Astrocyte (in vitro differentiated cells and primary cell): Measurements from ENCODE around the gene PSMB1.

Experiments used
- CTCF ChIP-seq: IDR thresholded peaks from 2 replicates; pipeline ENCODE4 v1.5.1; 2011; ENCODE audit warnings: low read depth, mild to moderate bottlenecking, inconsistent platforms, low read length, moderate library complexity; ENCODE audit not compliant: insufficient read depth
- EZH2 ChIP-seq: IDR thresholded peaks from 2 replicates; pipeline ENCODE4 v1.6.1; 2012; ENCODE audit warnings: mild to moderate bottlenecking, low read length, inconsistent platforms; ENCODE audit not compliant: insufficient read depth

- TF ChIP-seq CTCF (no peak), EZH2 (no peak)
These were observed 2.2 kb upstream of the PSMB1 start for GRCh38 chr6:170555305-170555704.
